GM12878 (cell line): ENCODE results near the gene PKDREJ. TPM values are rescaled to one million over a fixed set of nuclear protein-coding genes. Genes with fewer than 3 reads are reported as not detected.

Source experiments
- ASH2L ChIP-seq: fragments of 300-600, 200-600 bp; sonication (generic); IDR thresholded peaks from 2 replicates; pipeline ENCODE4 v1.6.1; 2017; ENCODE audit warnings: low read depth, mild to moderate bottlenecking, borderline replicate concordance
- CBX3 ChIP-seq: fragments of 200-600 bp; sonication (generic); IDR thresholded peaks from 2 replicates; pipeline ENCODE4 v1.6.1; 2016; ENCODE audit warnings: low read depth, borderline replicate concordance
- HDGF ChIP-seq: fragments of 450-650 bp; IDR thresholded peaks from 2 replicates; pipeline ENCODE4 v1.6.1; 2016; ENCODE audit warnings: antibody characterized with exemption
- KDM1A ChIP-seq: fragments of 200-600 bp; sonication (generic); IDR thresholded peaks from 2 replicates; pipeline ENCODE4 v1.6.1; 2016; ENCODE audit warnings: borderline replicate concordance
- KLF5 ChIP-seq: fragments of 450-650 bp; IDR thresholded peaks from 2 replicates; pipeline ENCODE4 v1.6.1; 2014; ENCODE audit warnings: mild to moderate bottlenecking; ENCODE audit not compliant: partially characterized antibody
- NFYB ChIP-seq: IDR thresholded peaks from 2 replicates; pipeline ENCODE4 v1.6.1; 2011; ENCODE audit warnings: low read depth, mild to moderate bottlenecking, low read length, improper control_type of control experiment, moderate library complexity; ENCODE audit not compliant: insufficient read depth
- NR2C1 ChIP-seq: fragments of 450-650 bp; IDR thresholded peaks from 2 replicates; pipeline ENCODE4 v1.6.1; 2017; ENCODE audit warnings: antibody characterized with exemption, mild to moderate bottlenecking, moderate library complexity
- RAD51 ChIP-seq: fragments of 450-650 bp; IDR thresholded peaks from 2 replicates; pipeline ENCODE4 v1.6.1; 2016; ENCODE audit warnings: moderate library complexity, mild to moderate bottlenecking, inconsistent platforms
- SPI1 ChIP-seq: IDR thresholded peaks from 2 replicates; pipeline ENCODE4 v1.6.1; 2011; ENCODE audit warnings: low read depth, mild to moderate bottlenecking, low read length, moderate library complexity, borderline replicate concordance; ENCODE audit not compliant: insufficient read depth
- SREBF2 ChIP-seq: IDR thresholded peaks from 2 replicates; pipeline ENCODE4 v1.6.1; 2012; ENCODE audit warnings: mild to moderate bottlenecking, low read length
- TARDBP ChIP-seq: IDR thresholded peaks from 2 replicates; pipeline ENCODE4 v1.6.1; 2016; ENCODE audit warnings: borderline replicate concordance
- TBL1XR1 ChIP-seq: IDR thresholded peaks from 2 replicates; pipeline ENCODE4 v1.6.1; 2012; ENCODE audit warnings: low read depth, low read length, improper control_type of control experiment
- TCF3 ChIP-seq: IDR thresholded peaks from 2 replicates; pipeline ENCODE4 v1.6.1; 2012; ENCODE audit warnings: low read depth, mild to moderate bottlenecking, low read length, borderline replicate concordance; ENCODE audit not compliant: insufficient read depth
- ZBED1 ChIP-seq: IDR thresholded peaks from 2 replicates; pipeline ENCODE4 v1.6.1; 2016; ENCODE audit warnings: borderline replicate concordance
- polyA plus RNA-seq, 11 experiments: library from polyadenylated mRNA; depleted of rRNA in 4 of 11; unstranded in 6 of 11; stranded (reverse) in 5 of 11; fragments of >200 nt; fragmentation: Nextera tagmentation in 4 of 11; fragmentation: Illumina TruSeq in 1 of 11; extraction: Ambion mirVana in 4 of 11; extraction: Trizol in 1 of 11; gene quantifications; 1 replicate in 1 of 11; 2 replicates in 10 of 11; pipeline versions ENCODE4 v1.2.1 to v1.2.3, GENCODE V29; 2011 to 2016; ENCODE audit warnings: inconsistent platforms in 2 of 11, missing spikeins in 2 of 11, low read depth in 1 of 11
- total RNA-seq, 4 experiments: library from RNA; depleted of rRNA in 3 of 4; stranded (reverse); fragments of >200 nt in 3 of 4; fragmentation: Illumina TruSeq in 1 of 4; extraction: Trizol in 1 of 4; gene quantifications; 2 replicates each; pipeline versions ENCODE4 v1.2.1 to v1.2.3, GENCODE V29; 2013 to 2021
- TF ChIP-seq, protein P1 (sequence below): fragments of 450-650 bp; formaldehyde crosslinking; IDR thresholded peaks from 2 replicates; pipeline ENCODE4 v1.4.0; 2022; ENCODE audit warnings: mild to moderate bottlenecking, moderate library complexity
- TF ChIP-seq, protein P2 (sequence below): fragments of 450-650 bp; IDR thresholded peaks from 2 replicates; pipeline ENCODE4 v1.6.1; 2018; ENCODE audit warnings: borderline replicate concordance, mild to moderate bottlenecking; ENCODE audit not compliant: partially characterized antibody
- TF ChIP-seq, protein P3 (sequence below): fragments of 450-650 bp; IDR thresholded peaks from 2 replicates; pipeline ENCODE4 v1.6.1; 2014; ENCODE audit warnings: mild to moderate bottlenecking
- TF ChIP-seq, protein P4 (sequence below): fragments of 450-650 bp; IDR thresholded peaks from 2 replicates; pipeline ENCODE4 v1.6.1; 2017; ENCODE audit warnings: mild to moderate bottlenecking, moderate library complexity
- TF ChIP-seq, protein P5 (sequence below): IDR thresholded peaks from 2 replicates; pipeline ENCODE4 v1.6.1; 2012; ENCODE audit warnings: low read depth, low read length, improper control_type of control experiment

PKDREJ gene
- total and polyA plus RNA-seq, 10 of the 15 experiments (the other 5 are each of a cell fraction or from before 2014, with no cell fraction given) = 0.02 to 0.03 TPM; not detected in 8

DNA sequence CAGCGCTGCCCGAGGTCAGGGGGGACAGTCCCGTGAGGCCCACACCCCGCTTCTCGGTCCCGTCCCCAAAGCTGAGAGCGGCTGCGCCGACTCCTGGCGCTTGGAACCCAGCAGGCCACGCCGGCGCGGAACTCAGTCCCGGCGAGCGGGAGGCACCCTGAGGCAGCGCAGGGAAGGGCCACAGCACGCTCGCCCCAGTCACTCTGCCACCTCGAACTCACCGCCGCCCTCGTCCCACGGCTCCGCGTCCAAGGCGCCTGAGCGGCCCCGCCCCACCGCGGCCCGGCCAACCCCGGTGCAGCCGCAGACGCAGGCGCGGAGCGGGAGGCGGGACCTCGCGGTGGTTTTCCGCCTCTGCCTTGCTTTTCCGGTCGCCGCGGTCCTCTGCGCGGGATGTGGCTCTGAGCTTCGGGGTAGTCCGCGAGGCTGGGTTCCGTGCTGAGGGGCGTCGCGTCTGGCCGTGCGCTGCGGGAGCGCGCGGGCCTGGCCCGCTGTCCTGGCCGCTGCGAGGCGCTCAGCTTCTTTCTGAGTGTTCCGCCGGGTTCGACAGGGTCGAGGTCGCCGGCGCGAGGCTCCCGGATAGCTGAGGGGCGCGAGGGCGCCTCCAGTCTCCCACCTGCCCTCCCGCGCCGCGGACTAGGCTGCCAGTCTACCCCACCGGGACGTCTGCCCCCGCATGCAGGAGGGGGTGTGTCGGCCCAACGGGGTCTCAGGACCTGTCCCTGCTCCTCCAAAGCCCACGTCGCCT, 12.9 kb downstream of the PKDREJ start, which contains the start of gene CDPF1 (continued):
- TF ChIP-seq, protein P1, sequence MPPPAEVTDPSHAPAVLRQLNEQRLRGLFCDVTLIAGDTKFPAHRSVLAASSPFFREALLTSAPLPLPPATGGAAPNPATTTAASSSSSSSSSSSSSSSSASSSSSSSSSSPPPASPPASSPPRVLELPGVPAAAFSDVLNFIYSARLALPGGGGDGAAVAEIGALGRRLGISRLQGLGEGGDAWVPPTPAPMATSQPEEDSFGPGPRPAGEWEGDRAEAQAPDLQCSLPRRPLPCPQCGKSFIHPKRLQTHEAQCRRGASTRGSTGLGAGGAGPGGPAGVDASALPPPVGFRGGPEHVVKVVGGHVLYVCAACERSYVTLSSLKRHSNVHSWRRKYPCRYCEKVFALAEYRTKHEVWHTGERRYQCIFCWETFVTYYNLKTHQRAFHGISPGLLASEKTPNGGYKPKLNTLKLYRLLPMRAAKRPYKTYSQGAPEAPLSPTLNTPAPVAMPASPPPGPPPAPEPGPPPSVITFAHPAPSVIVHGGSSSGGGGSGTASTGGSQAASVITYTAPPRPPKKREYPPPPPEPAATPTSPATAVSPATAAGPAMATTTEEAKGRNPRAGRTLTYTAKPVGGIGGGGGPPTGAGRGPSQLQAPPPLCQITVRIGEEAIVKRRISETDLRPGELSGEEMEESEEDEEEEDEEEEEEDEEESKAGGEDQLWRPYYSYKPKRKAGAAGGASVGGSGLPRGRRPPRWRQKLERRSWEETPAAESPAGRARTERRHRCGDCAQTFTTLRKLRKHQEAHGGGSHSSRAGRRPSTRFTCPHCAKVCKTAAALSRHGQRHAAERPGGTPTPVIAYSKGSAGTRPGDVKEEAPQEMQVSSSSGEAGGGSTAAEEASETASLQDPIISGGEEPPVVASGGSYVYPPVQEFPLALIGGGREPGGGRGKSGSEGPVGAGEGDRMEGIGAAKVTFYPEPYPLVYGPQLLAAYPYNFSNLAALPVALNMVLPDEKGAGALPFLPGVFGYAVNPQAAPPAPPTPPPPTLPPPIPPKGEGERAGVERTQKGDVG = no peak
- TF ChIP-seq TCF3 (0 out of 2 replicates have a peak, but pooled peaks have one; percentile 16), KLF5 (no peak), SPI1 (0 out of 2 replicates have a peak, but pooled peaks have one; percentile 8), NR2C1 (no peak), SREBF2 (no peak), CBX3 (no peak), TARDBP (no peak), ZBED1 (no peak), HDGF (no peak), NFYB (peak; percentile 69; the same call in 1 of the 2 replicates), RAD51 (no peak), TBL1XR1 (0 out of 2 replicates have a peak, but pooled peaks have one; percentile 22), ASH2L (no peak), KDM1A (no peak)
- TF ChIP-seq, protein P2, sequence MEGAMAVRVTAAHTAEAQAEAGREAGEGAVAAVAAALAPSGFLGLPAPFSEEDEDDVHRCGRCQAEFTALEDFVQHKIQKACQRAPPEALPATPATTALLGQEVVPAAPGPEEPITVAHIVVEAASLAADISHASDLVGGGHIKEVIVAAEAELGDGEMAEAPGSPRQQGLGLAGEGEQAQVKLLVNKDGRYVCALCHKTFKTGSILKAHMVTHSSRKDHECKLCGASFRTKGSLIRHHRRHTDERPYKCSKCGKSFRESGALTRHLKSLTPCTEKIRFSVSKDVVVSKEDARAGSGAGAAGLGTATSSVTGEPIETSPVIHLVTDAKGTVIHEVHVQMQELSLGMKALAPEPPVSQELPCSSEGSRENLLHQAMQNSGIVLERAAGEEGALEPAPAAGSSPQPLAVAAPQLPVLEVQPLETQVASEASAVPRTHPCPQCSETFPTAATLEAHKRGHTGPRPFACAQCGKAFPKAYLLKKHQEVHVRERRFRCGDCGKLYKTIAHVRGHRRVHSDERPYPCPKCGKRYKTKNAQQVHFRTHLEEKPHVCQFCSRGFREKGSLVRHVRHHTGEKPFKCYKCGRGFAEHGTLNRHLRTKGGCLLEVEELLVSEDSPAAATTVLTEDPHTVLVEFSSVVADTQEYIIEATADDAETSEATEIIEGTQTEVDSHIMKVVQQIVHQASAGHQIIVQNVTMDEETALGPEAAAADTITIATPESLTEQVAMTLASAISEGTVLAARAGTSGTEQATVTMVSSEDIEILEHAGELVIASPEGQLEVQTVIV = no peak
- TF ChIP-seq, protein P3, sequence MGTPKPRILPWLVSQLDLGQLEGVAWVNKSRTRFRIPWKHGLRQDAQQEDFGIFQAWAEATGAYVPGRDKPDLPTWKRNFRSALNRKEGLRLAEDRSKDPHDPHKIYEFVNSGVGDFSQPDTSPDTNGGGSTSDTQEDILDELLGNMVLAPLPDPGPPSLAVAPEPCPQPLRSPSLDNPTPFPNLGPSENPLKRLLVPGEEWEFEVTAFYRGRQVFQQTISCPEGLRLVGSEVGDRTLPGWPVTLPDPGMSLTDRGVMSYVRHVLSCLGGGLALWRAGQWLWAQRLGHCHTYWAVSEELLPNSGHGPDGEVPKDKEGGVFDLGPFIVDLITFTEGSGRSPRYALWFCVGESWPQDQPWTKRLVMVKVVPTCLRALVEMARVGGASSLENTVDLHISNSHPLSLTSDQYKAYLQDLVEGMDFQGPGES = no peak
- TF ChIP-seq, protein P4, sequence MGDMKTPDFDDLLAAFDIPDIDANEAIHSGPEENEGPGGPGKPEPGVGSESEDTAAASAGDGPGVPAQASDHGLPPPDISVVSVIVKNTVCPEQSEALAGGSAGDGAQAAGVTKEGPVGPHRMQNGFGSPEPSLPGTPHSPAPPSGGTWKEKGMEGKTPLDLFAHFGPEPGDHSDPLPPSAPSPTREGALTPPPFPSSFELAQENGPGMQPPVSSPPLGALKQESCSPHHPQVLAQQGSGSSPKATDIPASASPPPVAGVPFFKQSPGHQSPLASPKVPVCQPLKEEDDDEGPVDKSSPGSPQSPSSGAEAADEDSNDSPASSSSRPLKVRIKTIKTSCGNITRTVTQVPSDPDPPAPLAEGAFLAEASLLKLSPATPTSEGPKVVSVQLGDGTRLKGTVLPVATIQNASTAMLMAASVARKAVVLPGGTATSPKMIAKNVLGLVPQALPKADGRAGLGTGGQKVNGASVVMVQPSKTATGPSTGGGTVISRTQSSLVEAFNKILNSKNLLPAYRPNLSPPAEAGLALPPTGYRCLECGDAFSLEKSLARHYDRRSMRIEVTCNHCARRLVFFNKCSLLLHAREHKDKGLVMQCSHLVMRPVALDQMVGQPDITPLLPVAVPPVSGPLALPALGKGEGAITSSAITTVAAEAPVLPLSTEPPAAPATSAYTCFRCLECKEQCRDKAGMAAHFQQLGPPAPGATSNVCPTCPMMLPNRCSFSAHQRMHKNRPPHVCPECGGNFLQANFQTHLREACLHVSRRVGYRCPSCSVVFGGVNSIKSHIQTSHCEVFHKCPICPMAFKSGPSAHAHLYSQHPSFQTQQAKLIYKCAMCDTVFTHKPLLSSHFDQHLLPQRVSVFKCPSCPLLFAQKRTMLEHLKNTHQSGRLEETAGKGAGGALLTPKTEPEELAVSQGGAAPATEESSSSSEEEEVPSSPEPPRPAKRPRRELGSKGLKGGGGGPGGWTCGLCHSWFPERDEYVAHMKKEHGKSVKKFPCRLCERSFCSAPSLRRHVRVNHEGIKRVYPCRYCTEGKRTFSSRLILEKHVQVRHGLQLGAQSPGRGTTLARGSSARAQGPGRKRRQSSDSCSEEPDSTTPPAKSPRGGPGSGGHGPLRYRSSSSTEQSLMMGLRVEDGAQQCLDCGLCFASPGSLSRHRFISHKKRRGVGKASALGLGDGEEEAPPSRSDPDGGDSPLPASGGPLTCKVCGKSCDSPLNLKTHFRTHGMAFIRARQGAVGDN = peak; percentile 84
- TF ChIP-seq, protein P5, sequence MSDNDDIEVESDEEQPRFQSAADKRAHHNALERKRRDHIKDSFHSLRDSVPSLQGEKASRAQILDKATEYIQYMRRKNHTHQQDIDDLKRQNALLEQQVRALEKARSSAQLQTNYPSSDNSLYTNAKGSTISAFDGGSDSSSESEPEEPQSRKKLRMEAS = peak; percentile 68
